Gastrocnemius medialis (tissue), 4 donors: ENCODE measurements around the gene UMODL1.

Experiments
- POLR2A ChIP-seq, 2 donors: fragments of 450-650 bp; IDR thresholded peaks; one replicate each; pipeline ENCODE4 v1.6.1; 2017; ENCODE audit warnings: antibody characterized with exemption in 2 of 2, mild to moderate bottlenecking in 2 of 2, moderate library complexity in 2 of 2
- TF ChIP-seq, protein P1 (sequence below), 5 experiments: fragments of 450-650 bp in 3 of 5; fragments of 200-600 bp in 2 of 5; sonication (generic) in 2 of 5; IDR thresholded peaks in 4 of 5; conservative IDR thresholded peaks in 1 of 5; 1 replicate in 4 of 5; 2 replicates in 1 of 5; pipeline ENCODE4 v1.5.1; 2016 to 2019; ENCODE audit warnings: antibody characterized with exemption in 5 of 5, mild to moderate bottlenecking in 3 of 5, moderate library complexity in 3 of 5

DNA sequence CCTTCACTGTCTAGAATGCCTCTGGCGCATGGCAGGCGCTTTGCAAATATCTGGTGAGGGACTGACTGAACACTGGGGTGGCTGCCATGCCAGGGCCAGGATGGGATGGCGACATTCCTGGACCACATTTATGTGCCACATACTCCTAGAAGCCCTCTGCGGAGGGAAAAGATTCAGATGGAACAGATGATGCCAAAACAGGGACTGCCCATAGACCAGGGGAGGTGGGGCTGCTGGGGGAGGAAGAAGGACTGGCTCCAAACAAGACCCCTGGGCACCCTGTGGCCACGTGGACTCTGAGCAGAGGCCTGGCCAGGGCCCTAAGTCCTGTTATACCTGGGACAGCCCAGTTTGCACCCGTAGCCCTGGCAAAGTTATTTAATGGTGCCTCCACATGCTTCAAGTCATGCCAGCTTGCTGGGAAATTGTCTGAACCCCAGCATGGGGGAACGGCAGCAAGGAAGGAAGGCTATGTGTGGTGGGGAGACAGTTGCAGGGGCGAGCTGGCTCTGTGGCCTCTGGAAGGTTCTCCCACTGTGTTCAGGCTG is 44.1 kb downstream of the UMODL1 start:
- TF ChIP-seq POLR2A (IDR thresholded peaks at IDR 0.05) = no peak
- TF ChIP-seq, protein P1, sequence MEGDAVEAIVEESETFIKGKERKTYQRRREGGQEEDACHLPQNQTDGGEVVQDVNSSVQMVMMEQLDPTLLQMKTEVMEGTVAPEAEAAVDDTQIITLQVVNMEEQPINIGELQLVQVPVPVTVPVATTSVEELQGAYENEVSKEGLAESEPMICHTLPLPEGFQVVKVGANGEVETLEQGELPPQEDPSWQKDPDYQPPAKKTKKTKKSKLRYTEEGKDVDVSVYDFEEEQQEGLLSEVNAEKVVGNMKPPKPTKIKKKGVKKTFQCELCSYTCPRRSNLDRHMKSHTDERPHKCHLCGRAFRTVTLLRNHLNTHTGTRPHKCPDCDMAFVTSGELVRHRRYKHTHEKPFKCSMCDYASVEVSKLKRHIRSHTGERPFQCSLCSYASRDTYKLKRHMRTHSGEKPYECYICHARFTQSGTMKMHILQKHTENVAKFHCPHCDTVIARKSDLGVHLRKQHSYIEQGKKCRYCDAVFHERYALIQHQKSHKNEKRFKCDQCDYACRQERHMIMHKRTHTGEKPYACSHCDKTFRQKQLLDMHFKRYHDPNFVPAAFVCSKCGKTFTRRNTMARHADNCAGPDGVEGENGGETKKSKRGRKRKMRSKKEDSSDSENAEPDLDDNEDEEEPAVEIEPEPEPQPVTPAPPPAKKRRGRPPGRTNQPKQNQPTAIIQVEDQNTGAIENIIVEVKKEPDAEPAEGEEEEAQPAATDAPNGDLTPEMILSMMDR (IDR thresholded peaks at IDR 0.05 in 4 of 5, conservative IDR thresholded peaks at IDR 0.05 in 1 of 5) = no peak
